ENCODE results near the gene ZNF512B.

The ZNF512B gene

GRCh38 chr20:63942969-63943807 is 26.5 kb downstream of the ZNF512B start:
- Mint-ChIP-seq H3K9me3 (no peaks in the 10 kb centered on the region), H3K27me3 (no peaks in the 10 kb centered on the region), H3K27ac (no peak overlapping the region), H3K4me1 (peaks cover 19% of the 10 kb centered on the region), H3K36me3 (peaks cover 14% of the 10 kb centered on the region), H3K4me3 (no peak overlapping the region)
- ATAC-seq (ENCODE audit: low read depth) (no peak), DNase-seq (ENCODE audit: low spot score in 2 of 2) (no peak)

- Mint-ChIP-seq H3K4me1 (peaks cover 13% of the 10 kb centered on the region), H3K36me3 (peaks cover 14% of the 10 kb centered on the region), H3K9me3 (no peaks in the 10 kb centered on the region), H3K27me3 (no peaks in the 10 kb centered on the region), H3K4me3 (peak overlapping the region; percentile 44), H3K27ac (no peak overlapping the region)
- no peak for ATAC-seq (ENCODE audit: low read depth)
- no peak for DNase-seq (ENCODE audit: low spot score in 2 of 2)
Measured at GRCh38 chr20:63942250-63942951, 27.3 kb downstream of the ZNF512B start.

GRCh38 chr20:63941282-63942081 is 28.2 kb downstream of the ZNF512B start:
- DNase-seq (ENCODE audit: low spot score in 2 of 2) (peak; percentile 55 to 62), ATAC-seq (ENCODE audit: low read depth) (peak; percentile 82)
- H3K4me3 Mint-ChIP-seq, result peak overlapping the region; percentile 55
- peaks cover 14% of the 10 kb centered on the region for H3K36me3 Mint-ChIP-seq
- no peaks in the 10 kb centered on the region for H3K9me3 Mint-ChIP-seq
- H3K27me3 Mint-ChIP-seq, result no peaks in the 10 kb centered on the region
- H3K27ac Mint-ChIP-seq, result peak overlapping the region; percentile 75
- peaks cover 7% of the 10 kb centered on the region for H3K4me1 Mint-ChIP-seq

- peaks cover 14% of the 10 kb centered on the region for H3K36me3 Mint-ChIP-seq
- no peaks in the 10 kb centered on the region for H3K27me3 Mint-ChIP-seq
- DNase-seq (ENCODE audit: low spot score in 2 of 2) (no peak), ATAC-seq (ENCODE audit: low read depth) (no peak)
- no peaks in the 10 kb centered on the region for H3K9me3 Mint-ChIP-seq
- H3K4me3 Mint-ChIP-seq, result no peak overlapping the region
- H3K4me1 Mint-ChIP-seq, result peaks cover 11% of the 10 kb centered on the region
- H3K27ac Mint-ChIP-seq, result peak overlapping the region; percentile 75
Measured at GRCh38 chr20:63940472-63941266, 29.1 kb downstream of the ZNF512B start.

- no peak overlapping the region for H3K4me3 Mint-ChIP-seq
- H3K27ac Mint-ChIP-seq, result no peak overlapping the region
- ATAC-seq (ENCODE audit: low read depth) (no peak), DNase-seq (ENCODE audit: low spot score in 2 of 2) (no peak)
- no peaks in the 10 kb centered on the region for H3K27me3 Mint-ChIP-seq
- no peaks in the 10 kb centered on the region for H3K9me3 Mint-ChIP-seq
- peaks cover 16% of the 10 kb centered on the region for H3K36me3 Mint-ChIP-seq
- H3K4me1 Mint-ChIP-seq, result peaks cover 11% of the 10 kb centered on the region
Measured at GRCh38 chr20:63940071-63940471, 29.7 kb downstream of the ZNF512B start.

GRCh38 chr20:63939061-63939935 is 30.4 kb downstream of the ZNF512B start:
- DNase-seq (ENCODE audit: low spot score in 2 of 2) (no peak), ATAC-seq (ENCODE audit: low read depth) (no peak)
- peaks cover 13% of the 10 kb centered on the region for H3K4me1 Mint-ChIP-seq
- H3K4me3 Mint-ChIP-seq, result no peak overlapping the region
- no peaks in the 10 kb centered on the region for H3K9me3 Mint-ChIP-seq
- no peaks in the 10 kb centered on the region for H3K27me3 Mint-ChIP-seq
- H3K36me3 Mint-ChIP-seq, result peaks cover 18% of the 10 kb centered on the region
- H3K27ac Mint-ChIP-seq, result no peak overlapping the region

GRCh38 chr20:63937596-63937995 is 32.1 kb downstream of the ZNF512B start:
- H3K27me3 Mint-ChIP-seq, result no peaks in the 10 kb centered on the region
- no peak overlapping the region for H3K4me3 Mint-ChIP-seq
- H3K27ac Mint-ChIP-seq, result no peak overlapping the region
- no peak for ATAC-seq (ENCODE audit: low read depth)
- peaks cover 13% of the 10 kb centered on the region for H3K4me1 Mint-ChIP-seq
- no peak for DNase-seq (ENCODE audit: low spot score in 2 of 2)
- no peaks in the 10 kb centered on the region for H3K9me3 Mint-ChIP-seq
- peaks cover 16% of the 10 kb centered on the region for H3K36me3 Mint-ChIP-seq

- peaks cover 16% of the 10 kb centered on the region for H3K36me3 Mint-ChIP-seq
- H3K9me3 Mint-ChIP-seq, result no peaks in the 10 kb centered on the region
- no peak overlapping the region for H3K27ac Mint-ChIP-seq
- ATAC-seq (ENCODE audit: low read depth), result no peak
- H3K4me3 Mint-ChIP-seq, result no peak overlapping the region
- H3K27me3 Mint-ChIP-seq, result no peaks in the 10 kb centered on the region
- H3K4me1 Mint-ChIP-seq, result peaks cover 6% of the 10 kb centered on the region
- DNase-seq (ENCODE audit: low spot score in 2 of 2), result no peak
Measured at GRCh38 chr20:63935447-63935846, 34.3 kb downstream of the ZNF512B start.

- no peak overlapping the region for H3K27ac Mint-ChIP-seq
- H3K4me3 Mint-ChIP-seq, result no peak overlapping the region
- no peaks in the 10 kb centered on the region for H3K9me3 Mint-ChIP-seq
- H3K36me3 Mint-ChIP-seq, result peaks cover 20% of the 10 kb centered on the region
- peaks cover 6% of the 10 kb centered on the region for H3K4me1 Mint-ChIP-seq
- ATAC-seq (ENCODE audit: low read depth) (no peak), DNase-seq (ENCODE audit: low spot score in 2 of 2) (no peak)
- H3K27me3 Mint-ChIP-seq, result no peaks in the 10 kb centered on the region
Measured at GRCh38 chr20:63934271-63935068, 35.3 kb downstream of the ZNF512B start.

- no peak overlapping the region for H3K4me3 Mint-ChIP-seq
- no peaks in the 10 kb centered on the region for H3K9me3 Mint-ChIP-seq
- H3K4me1 Mint-ChIP-seq, result peaks cover 6% of the 10 kb centered on the region
- no peaks in the 10 kb centered on the region for H3K27me3 Mint-ChIP-seq
- H3K36me3 Mint-ChIP-seq, result peaks cover 26% of the 10 kb centered on the region
- no peak for DNase-seq (ENCODE audit: low spot score in 2 of 2)
- no peak for ATAC-seq (ENCODE audit: low read depth)
- H3K27ac Mint-ChIP-seq, result no peak overlapping the region
Measured at GRCh38 chr20:63933646-63934045, 36.1 kb downstream of the ZNF512B start.

GRCh38 chr20:63932606-63933160 is 37.0 kb downstream of the ZNF512B start:
- H3K27ac Mint-ChIP-seq, result no peak overlapping the region
- ATAC-seq (ENCODE audit: low read depth) (no peak), DNase-seq (ENCODE audit: low spot score in 2 of 2) (no peak)

GRCh38 chr20:63931735-63932134 is 38.0 kb downstream of the ZNF512B start:
- no peak for ATAC-seq (ENCODE audit: low read depth)
- no peaks in the 10 kb centered on the region for H3K9me3 Mint-ChIP-seq
- H3K4me1 Mint-ChIP-seq, result peaks cover 8% of the 10 kb centered on the region
- H3K36me3 Mint-ChIP-seq, result peaks cover 33% of the 10 kb centered on the region
- H3K27ac Mint-ChIP-seq, result no peak overlapping the region
- DNase-seq (ENCODE audit: low spot score in 2 of 2), result no peak
- H3K4me3 Mint-ChIP-seq, result no peak overlapping the region
- H3K27me3 Mint-ChIP-seq, result no peaks in the 10 kb centered on the region

More at GRCh38 chr20:63932606-63933160, 37.0 kb downstream of the ZNF512B start:
- Mint-ChIP-seq H3K9me3 (no peaks in the 10 kb centered on the region), H3K4me3 (no peak overlapping the region), H3K36me3 (peaks cover 33% of the 10 kb centered on the region), H3K4me1 (peaks cover 6% of the 10 kb centered on the region), H3K27me3 (no peaks in the 10 kb centered on the region)
